Naive thymus-derived CD4-positive, alpha-beta T cell (primary cell): ENCODE results near the gene NDUFAF4. TPM values are rescaled to one million over a fixed set of nuclear protein-coding genes. Genes with fewer than 3 reads are reported as not detected.

Experiments used
- polyA plus RNA-seq, 2 donors: library from polyadenylated mRNA; unstranded; fragments of 300-500 nt; fragmentation: Illumina TruSeq; gene quantifications; one replicate each; pipeline ENCODE4 v1.2.3, GENCODE V29; 2021
- total RNA-seq, 6 experiments: library from RNA in 5 of 6; stranded (reverse) in 5 of 6; gene quantifications; 1 replicate in 5 of 6; 2 replicates in 1 of 6; pipeline ENCODE4 v1.2.3 and lab custom pipeline; 2021 to 2026

NDUFAF4 gene
- total and polyA plus RNA-seq, 7 experiments from 2014 or later: 25.1 to 75.6 (median 30.3) TPM

Other genes starting within 250 kb of the NDUFAF4 start
- 1 to 10 TPM in 1 of 5 experiments, under 1 TPM in 4; 0.24 to 3.1 (median 0.37) TPM for gene GPR63, start 60.4 kb downstream of the NDUFAF4 start, total RNA-seq
- gene GPR63, start 60.4 kb downstream of the NDUFAF4 start, polyA plus RNA-seq: under 1 TPM in 1 of 2 donors, not detected in 1; 0.20 TPM
- gene KLHL32, start 26.8 kb upstream of the NDUFAF4 start, total RNA-seq: 1 to 10 TPM in 4 of 5 experiments, under 1 TPM in 1; 0.63 to 5.6 (median 1.6) TPM
- gene KLHL32, start 26.8 kb upstream of the NDUFAF4 start, polyA plus RNA-seq: 1 to 10 TPM; 2.9 TPM